HEK293 (cell line): ENCODE data around the gene ANKRD11.

Experiments used
- KLF1 ChIP-seq: fragments of 450-650 bp; formaldehyde crosslinking; IDR thresholded peaks from 2 replicates; pipeline ENCODE4 v1.5.1; 2016; ENCODE audit warnings: missing biosample characterization, missing genetic modification characterization
- YY1 ChIP-seq: fragments of 450-650 bp; formaldehyde crosslinking; IDR thresholded peaks from 2 replicates; pipeline ENCODE4 v1.5.1; 2018; ENCODE audit warnings: missing biosample characterization, missing genetic modification characterization
- TF ChIP-seq, protein P1 (sequence below): fragments of 450-650 bp; formaldehyde crosslinking; IDR thresholded peaks from 2 replicates; pipeline ENCODE4 v1.5.1; 2016; ENCODE audit warnings: missing biosample characterization, missing genetic modification characterization

DNA sequence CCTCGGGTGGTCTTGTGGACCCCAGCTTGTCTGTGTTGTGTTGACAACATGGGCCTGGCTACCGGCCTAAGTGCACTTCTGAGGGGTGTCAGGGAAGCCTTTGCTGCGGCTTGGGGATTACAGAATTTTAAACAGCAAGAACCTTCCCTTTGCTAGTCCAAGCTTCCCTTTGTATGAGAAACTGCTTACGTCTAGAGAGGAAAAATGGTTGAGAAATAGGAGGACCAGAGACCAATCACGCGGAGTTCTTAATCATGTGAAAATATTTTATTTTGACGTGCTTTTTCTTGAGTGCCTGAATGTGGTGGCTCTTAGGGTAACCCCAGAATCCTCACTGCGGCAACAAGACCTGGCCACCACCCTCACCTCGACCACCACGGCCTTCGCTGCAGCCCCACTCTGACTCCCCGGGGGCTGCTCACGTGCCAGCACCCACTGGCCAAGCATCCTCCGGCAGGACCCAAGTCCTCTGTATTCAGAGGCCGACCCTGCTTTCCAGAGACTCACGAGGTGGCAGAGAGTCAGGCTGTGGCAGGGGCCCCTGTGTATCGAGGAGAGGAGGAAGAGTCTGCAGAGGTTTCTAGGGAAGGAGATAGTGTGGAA lies 191.6 kb downstream of the ANKRD11 start:
- TF ChIP-seq KLF1 (tag by site-specific recombination) = no peak
- TF ChIP-seq YY1 (tag by site-specific recombination) = no peak
- TF ChIP-seq, protein P1, sequence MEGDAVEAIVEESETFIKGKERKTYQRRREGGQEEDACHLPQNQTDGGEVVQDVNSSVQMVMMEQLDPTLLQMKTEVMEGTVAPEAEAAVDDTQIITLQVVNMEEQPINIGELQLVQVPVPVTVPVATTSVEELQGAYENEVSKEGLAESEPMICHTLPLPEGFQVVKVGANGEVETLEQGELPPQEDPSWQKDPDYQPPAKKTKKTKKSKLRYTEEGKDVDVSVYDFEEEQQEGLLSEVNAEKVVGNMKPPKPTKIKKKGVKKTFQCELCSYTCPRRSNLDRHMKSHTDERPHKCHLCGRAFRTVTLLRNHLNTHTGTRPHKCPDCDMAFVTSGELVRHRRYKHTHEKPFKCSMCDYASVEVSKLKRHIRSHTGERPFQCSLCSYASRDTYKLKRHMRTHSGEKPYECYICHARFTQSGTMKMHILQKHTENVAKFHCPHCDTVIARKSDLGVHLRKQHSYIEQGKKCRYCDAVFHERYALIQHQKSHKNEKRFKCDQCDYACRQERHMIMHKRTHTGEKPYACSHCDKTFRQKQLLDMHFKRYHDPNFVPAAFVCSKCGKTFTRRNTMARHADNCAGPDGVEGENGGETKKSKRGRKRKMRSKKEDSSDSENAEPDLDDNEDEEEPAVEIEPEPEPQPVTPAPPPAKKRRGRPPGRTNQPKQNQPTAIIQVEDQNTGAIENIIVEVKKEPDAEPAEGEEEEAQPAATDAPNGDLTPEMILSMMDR (tag by site-specific recombination) = no peak
